MG63 (cell line): ENCODE measurements around the gene MEGF11. TPM values are rescaled to one million over a fixed set of nuclear protein-coding genes. Genes with fewer than 3 reads are reported as not detected.
"Not testable (repeated sequence)": the region's sequence is repeated elsewhere in the genome, so short reads cannot be mapped to it uniquely, and the experiment has no call there.

Experiments used
- DNase-seq: peaks from one replicate; pipeline ENCODE4 v3.0.0-alpha.2; 2020
- H3K27me3 ChIP-seq: fragments of 250-450 bp; sonication (Bioruptor Pico); 2 replicates; pipeline ENCODE4 v1.5.1; 2020; ENCODE audit warnings: mild to moderate bottlenecking, moderate library complexity
- H3K36me3 ChIP-seq: fragments of 250-450 bp; sonication (Bioruptor Pico); 2 replicates; pipeline ENCODE4 v1.5.1; 2020; ENCODE audit warnings: mild to moderate bottlenecking, moderate library complexity
- H3K4me3 ChIP-seq: fragments of 250-450 bp; sonication (Bioruptor Pico); 2 replicates; pipeline ENCODE4 v1.5.1; 2020; ENCODE audit warnings: mild to moderate bottlenecking, moderate library complexity
- H3K9me3 ChIP-seq: fragments of 250-450 bp; sonication (Bioruptor Pico); 2 replicates; pipeline ENCODE4 v1.5.1; 2020; ENCODE audit warnings: mild to moderate bottlenecking, moderate library complexity
- total RNA-seq: library from RNA; depleted of rRNA; stranded (reverse); fragments of >200 nt; shearing (Covaris generic); gene quantifications from 2 replicates; pipeline ENCODE4 v1.2.3, GENCODE V29; 2014; ENCODE audit warnings: low replicate concordance

Gene MEGF11
- total RNA-seq, 1 experiment from 2014 or later = 0.10 TPM

GRCh38 chr15:66022163-66022525 lies 231.4 kb downstream of the MEGF11 start:
- DNase-seq = no peak
- H3K27me3 ChIP-seq = no peaks in the 10 kb centered on the region

GRCh38 chr15:66021496-66022162 lies 231.9 kb downstream of the MEGF11 start:
- no peak overlapping the region for H3K4me3 ChIP-seq
- H3K36me3 ChIP-seq = no peaks in the 10 kb centered on the region
- no peaks in the 10 kb centered on the region for H3K27me3 ChIP-seq
- no peaks in the 10 kb centered on the region for H3K9me3 ChIP-seq
- no peak for DNase-seq

More at GRCh38 chr15:66022163-66022525, 231.4 kb downstream of the MEGF11 start:
- Histone ChIP-seq H3K36me3 (no peaks in the 10 kb centered on the region), H3K9me3 (no peaks in the 10 kb centered on the region), H3K4me3 (no peak overlapping the region)

DNA sequence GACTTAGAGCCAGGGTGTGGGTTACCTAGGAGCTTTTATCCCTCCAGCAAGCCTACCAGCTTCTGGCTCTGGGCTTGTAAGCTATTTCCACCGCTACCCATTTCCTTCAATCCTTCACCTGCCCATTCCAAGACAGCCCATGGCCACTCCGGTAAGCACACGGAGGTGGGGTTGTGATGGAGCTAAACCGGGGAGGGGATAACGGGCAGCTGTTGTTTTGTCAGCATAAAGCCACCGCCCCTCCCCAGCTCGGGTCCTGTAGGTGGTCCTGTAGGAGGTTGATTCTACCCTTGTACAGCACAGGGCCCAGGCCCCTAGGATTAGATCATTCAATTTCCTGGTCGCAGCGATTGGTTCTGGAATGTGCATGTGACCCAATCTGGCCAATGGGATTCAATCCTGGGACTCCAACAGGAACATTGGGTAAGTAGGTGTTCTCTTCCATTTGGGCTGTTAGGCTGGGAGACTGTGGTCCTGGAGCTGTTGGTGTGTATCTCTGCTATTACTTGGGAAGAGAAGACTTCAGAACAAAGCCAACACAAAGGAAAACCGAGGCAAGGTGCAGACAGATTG lies 233.6 kb downstream of the MEGF11 start:
- Histone ChIP-seq H3K9me3 (no peaks in the 10 kb centered on the region), H3K4me3 (no peak overlapping the region), H3K27me3 (no peaks in the 10 kb centered on the region), H3K36me3 (no peaks in the 10 kb centered on the region)
- no peak for DNase-seq

DNA sequence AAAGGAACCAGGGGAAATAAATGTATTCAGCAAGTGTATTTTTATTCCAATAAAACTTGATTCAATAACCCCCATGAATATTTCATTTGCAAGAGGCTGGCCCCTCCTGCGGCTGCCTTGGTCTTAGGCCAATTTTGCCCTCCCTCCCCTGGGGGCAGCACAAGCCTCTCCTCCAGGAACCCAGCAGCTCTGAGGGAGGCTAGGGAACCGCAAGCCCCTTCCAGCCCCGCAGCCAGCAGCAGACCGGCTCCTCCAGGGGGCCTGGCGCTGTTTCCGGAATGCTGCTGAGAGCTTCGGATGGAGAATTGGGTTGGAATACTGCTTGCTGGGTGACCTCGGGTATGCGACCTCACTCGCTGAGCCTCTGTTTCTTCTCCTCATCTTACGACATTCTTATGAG lies 234.2 kb downstream of the MEGF11 start:
- Histone ChIP-seq H3K4me3 (no peak overlapping the region), H3K27me3 (no peaks in the 10 kb centered on the region), H3K36me3 (no peaks in the 10 kb centered on the region), H3K9me3 (no peaks in the 10 kb centered on the region)
- DNase-seq = no peak

DNA sequence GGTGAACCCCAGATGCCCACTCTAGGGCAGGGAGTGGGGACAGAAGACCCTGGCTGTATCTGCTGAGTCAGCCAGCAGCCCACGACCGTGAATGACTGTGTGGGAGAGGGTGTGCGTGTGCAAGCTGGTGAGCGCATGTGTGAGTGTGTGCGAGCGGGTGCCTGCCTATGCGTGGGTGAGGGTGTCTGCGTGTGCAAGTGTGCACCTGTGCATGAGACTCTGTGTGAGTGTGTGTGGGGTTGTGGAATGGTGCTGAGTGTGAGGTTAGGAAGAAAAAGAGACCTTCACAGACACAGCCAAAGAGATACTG lies 235.1 kb downstream of the MEGF11 start:
- H3K4me3 ChIP-seq = no peak overlapping the region
- DNase-seq = no peak
- H3K36me3 ChIP-seq = no peaks in the 10 kb centered on the region
- no peaks in the 10 kb centered on the region for H3K27me3 ChIP-seq
- H3K9me3 ChIP-seq = no peaks in the 10 kb centered on the region

DNA sequence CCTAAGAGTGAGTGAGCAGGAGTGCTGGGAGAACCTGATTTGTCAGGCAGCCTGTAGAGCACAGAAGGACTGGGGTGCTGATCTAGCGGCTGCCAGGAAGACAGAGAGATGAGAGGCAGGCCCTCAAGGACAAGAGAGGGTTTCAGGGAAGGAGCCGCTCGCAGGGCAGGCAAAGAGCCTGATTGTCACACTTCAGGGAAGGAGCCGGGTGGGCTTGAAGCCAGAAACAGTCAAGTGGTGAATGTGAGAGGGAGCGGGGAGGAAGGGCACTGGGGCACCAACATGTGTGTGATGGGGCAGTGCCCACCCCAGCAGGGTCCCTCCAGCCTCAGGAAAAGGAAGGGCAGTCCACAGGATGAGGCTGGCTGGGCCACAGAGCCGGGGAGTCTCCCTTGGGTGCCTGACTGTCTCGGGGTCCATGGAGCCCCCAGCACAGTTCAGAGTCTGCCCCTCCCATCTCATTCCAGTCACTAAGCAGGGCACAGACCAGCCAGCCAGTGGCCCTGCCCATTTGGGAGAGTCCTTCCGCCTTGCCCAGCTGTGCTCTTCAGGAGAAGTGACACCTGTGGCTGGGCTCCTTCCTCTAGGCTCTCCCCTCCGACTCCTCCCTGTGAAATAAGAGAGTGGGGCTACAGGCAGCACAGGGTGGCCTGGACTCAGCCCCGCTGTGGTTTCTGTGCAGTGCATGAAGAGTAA lies 235.6 kb downstream of the MEGF11 start:
- H3K27me3 ChIP-seq = no peaks in the 10 kb centered on the region
- no peaks in the 10 kb centered on the region for H3K9me3 ChIP-seq
- no peak overlapping the region for H3K4me3 ChIP-seq
- no peaks in the 10 kb centered on the region for H3K36me3 ChIP-seq
- DNase-seq = no peak

DNA sequence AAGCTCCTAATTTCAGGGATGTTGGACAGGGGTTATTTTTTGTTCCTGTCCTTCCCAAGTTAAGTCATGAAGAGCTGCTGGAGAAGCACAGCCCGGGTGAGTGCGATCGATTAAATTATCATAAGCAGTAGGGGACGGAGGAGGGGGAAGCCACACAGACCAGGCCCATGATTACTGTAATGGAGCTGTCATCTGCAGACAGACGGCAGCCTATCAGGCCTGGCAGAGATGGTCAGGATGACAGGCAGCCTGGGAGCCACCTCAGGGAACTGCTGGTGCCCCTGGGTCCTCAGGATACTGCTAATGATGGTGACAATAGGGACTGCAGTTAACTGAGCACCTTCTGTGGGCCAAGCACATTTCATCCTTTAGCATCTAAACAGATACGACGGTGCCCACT lies 236.6 kb downstream of the MEGF11 start:
- no peak for DNase-seq
- no peaks in the 10 kb centered on the region for H3K9me3 ChIP-seq
- no peak overlapping the region for H3K4me3 ChIP-seq
- no peaks in the 10 kb centered on the region for H3K36me3 ChIP-seq
- no peaks in the 10 kb centered on the region for H3K27me3 ChIP-seq

DNA sequence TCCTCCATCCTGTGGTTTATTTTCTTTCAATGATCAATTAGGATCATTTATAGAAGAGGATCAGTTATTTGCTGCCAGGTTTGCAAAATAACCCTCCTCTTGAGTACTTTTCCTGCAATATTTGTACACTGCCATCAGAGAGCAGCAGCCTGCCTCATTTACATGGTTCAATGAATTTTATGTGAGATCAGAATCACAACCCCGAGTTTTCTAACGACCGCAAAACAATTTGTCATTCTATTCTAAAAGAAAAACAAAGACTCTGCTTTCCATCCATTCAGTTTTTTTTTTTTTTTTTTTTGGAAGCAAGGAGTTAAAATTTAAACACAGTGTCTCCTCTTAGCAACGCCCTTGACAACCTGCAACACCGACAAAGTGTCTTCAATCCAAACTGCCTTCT lies 237.4 kb downstream of the MEGF11 start:
- H3K4me3 ChIP-seq = no peak overlapping the region
- DNase-seq = no peak
- H3K9me3 ChIP-seq = no peaks in the 10 kb centered on the region

DNA sequence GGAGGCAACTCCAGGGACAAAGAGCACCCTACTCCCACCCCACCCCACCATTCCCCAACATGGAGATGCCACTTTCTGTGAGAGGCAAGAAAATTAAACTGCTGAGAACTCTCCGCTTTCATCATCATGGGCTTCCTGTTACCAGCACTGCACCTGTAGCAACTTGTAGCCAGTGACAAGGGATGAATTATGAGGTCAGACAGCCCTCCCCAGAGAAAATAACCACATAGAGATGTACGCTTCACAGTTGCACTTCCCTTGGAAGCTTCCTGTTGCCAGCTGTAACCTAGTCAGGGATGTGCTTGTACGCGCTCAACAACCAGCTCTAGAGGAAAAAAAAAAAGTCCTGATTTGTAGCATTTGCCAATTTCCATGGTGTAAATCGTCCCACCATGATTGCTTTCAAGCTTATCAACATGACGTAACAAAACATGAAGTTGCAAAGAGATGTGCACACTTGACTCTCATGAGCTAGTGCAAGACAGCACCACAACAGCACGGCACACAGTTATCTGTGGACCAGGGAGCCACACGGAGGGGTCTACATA lies 238.8 kb downstream of the MEGF11 start:
- no peaks in the 10 kb centered on the region for H3K27me3 ChIP-seq
- H3K9me3 ChIP-seq = no peaks in the 10 kb centered on the region
- no peak overlapping the region for H3K4me3 ChIP-seq
- no peak for DNase-seq
- H3K36me3 ChIP-seq = no peaks in the 10 kb centered on the region

More for the DNA sequence above, 237.4 kb downstream of the MEGF11 start:
- no peaks in the 10 kb centered on the region for H3K36me3 ChIP-seq
- no peaks in the 10 kb centered on the region for H3K27me3 ChIP-seq

GRCh38 chr15:66014022-66014421 lies 239.5 kb downstream of the MEGF11 start:
- no peak overlapping the region for H3K4me3 ChIP-seq
- H3K27me3 ChIP-seq = no peaks in the 10 kb centered on the region
- H3K9me3 ChIP-seq = no peaks in the 10 kb centered on the region
- no peak for DNase-seq
- no peaks in the 10 kb centered on the region for H3K36me3 ChIP-seq

DNA sequence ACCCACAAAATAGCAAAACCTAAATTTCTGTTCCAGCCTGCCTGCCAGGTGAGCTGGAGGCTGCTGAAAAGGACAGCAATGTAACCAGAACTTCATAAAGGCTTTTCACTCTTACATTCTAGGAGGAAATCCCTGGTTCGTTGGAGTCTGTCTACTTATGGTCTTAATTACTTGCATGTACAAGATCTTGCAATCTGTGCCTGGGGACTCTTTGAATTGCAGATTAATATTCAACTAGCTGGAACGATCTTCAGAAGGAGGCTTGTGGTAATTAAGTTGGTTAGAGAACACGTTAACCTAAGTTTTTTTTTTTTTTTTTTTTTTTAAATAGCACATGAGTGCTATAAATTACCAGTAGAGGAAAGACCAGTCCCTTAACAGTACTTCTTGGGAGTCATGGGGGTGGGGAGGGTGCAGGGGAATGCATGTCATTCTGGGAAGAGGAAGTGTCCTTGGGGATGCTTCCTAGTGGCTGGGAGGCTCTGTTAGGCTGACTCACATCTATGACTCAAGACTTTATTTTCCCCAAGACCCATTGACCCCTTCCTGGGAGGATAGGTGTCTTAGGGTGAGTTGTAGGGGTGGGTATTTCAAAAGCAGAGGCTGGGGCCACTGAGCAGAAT lies 244.5 kb downstream of the MEGF11 start:
- peak; percentile 48 for DNase-seq
- no peaks in the 10 kb centered on the region for H3K36me3 ChIP-seq

DNA sequence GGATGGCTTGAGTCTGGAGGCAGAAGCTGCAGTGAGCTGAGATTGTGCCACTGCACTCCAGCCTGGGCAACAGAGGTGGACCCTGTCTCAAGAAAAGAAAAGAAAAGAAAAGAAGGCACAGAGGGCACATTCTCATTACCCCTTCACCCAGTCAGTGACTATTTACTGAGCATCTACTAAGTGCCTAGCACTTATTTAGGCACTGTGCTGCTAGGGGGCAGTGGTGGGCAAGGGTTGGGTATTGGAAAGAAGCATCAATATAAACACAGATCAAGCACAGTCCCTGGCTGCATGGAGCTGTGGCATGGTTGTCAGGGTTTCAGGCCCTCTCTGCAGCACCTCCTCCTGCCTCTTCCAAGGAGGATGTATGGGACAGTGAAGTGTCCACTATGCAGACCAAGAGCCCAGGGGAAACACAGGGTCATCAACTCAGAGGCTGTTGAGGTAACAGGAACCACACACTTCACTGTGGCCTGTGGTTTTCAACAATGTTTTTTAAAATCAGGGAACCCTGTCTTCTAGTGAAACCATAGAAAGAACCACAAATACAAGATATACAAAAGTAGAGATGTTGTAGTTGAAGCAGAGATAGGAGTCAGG lies 245.8 kb downstream of the MEGF11 start:
- H3K36me3 ChIP-seq = no peaks in the 10 kb centered on the region
- H3K27me3 ChIP-seq = no peaks in the 10 kb centered on the region
- DNase-seq = no peak
- no peak overlapping the region for H3K4me3 ChIP-seq
- peaks cover 5% of the 10 kb centered on the region; the same call in 1 of the 2 replicates for H3K9me3 ChIP-seq

More for the DNA sequence above, 244.5 kb downstream of the MEGF11 start:
- H3K9me3 ChIP-seq = peaks cover 5% of the 10 kb centered on the region; the same call in 1 of the 2 replicates
- no peak overlapping the region for H3K4me3 ChIP-seq
- no peaks in the 10 kb centered on the region for H3K27me3 ChIP-seq

DNA sequence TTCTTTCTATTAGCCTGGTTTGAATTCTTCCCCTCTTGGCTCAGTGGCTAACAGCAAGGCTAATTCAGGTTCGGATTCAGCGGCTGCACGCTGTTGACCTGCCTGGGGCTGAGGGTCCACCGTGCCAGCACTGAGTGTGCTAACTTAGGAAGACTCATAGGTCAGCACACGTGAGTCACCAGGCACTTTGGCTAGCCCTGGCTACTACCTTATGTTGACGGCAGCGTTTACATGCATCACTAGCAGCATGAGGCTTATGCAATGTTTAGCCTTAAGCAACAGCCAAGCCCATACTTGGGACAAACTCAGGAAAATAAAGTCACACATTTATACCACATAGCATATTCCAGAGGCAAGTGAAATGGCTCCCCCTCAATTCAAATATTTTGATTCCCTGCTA lies 246.6 kb downstream of the MEGF11 start:
- H3K27me3 ChIP-seq = no peaks in the 10 kb centered on the region
- H3K9me3 ChIP-seq = peaks cover 5% of the 10 kb centered on the region; the same call in 1 of the 2 replicates
- DNase-seq = peak; percentile 89
- H3K4me3 ChIP-seq = no peak overlapping the region
- H3K36me3 ChIP-seq = no peaks in the 10 kb centered on the region

DNA sequence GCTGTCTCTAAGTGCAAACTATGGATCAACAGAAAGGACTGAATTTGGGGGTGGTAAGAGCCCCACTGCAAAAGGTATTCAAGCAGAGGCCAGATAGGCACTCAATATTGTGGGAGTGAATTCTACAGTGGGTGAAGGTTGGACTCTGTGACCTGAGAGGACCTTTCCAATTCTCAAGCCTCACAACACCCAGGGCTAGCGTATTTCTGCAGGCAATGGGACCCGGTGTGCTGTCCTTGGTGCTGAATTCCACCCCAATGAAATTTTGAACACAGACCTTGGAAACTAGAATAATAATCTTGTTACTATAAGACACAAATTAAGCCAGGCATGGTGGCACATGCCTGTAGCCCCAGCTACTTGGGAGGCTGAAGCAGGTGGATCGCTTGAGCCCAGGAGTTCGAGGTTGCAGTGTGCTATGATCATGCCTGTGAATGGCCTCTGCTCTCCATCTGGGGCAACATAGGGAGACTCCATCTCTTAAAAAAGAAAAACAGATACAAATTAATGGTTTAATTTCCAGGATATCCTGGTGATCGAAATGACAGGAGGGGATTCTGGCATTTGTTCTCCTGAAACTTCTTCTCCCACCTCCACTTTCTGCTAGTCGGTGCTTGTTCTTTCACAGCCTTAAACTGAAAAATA lies 248.8 kb downstream of the MEGF11 start:
- no peak for DNase-seq
- peaks cover 5% of the 10 kb centered on the region; the same call in 1 of the 2 replicates for H3K9me3 ChIP-seq

DNA sequence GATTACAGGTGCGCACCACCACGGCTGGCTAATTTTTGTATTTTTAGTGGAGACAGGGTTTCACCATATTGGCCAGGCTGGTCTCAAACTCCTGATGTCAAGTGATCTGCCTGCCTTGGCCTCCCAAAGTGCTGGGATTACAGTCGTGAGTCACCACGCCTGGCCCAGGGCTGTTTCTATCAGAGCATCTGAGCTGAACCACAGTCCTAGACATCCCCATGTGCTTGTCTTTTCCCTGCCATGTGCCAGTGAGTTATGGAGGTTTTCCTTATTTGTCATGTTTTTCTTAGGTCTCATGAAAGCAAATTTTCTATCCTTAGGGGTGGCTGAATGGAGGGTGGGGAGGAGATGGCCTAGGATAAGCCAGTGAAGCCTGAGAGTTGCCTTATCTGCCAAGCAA lies 250.4 kb downstream of the MEGF11 start:
- not testable (repeated sequence) for H3K4me3 ChIP-seq, H3K27me3 ChIP-seq, H3K36me3 ChIP-seq, H3K9me3 ChIP-seq, DNase-seq

More for the DNA sequence above, 248.8 kb downstream of the MEGF11 start:
- Histone ChIP-seq H3K36me3 (no peaks in the 10 kb centered on the region), H3K4me3 (no peak overlapping the region), H3K27me3 (no peaks in the 10 kb centered on the region)

GRCh38 chr15:66001717-66002426 lies 251.7 kb downstream of the MEGF11 start:
- no peaks in the 10 kb centered on the region for H3K36me3 ChIP-seq
- H3K9me3 ChIP-seq = peaks cover 2% of the 10 kb centered on the region; the same call in 1 of the 2 replicates
- DNase-seq = no peak
- H3K27me3 ChIP-seq = no peaks in the 10 kb centered on the region
- H3K4me3 ChIP-seq = no peak overlapping the region
